Measurements from ENCODE around the gene MPL. TPM values are rescaled to one million over a fixed set of nuclear protein-coding genes. Genes with fewer than 3 reads are reported as not detected.

The MPL gene
- total RNA-seq, 4 donors from 2014 or later: not detected

DNA sequence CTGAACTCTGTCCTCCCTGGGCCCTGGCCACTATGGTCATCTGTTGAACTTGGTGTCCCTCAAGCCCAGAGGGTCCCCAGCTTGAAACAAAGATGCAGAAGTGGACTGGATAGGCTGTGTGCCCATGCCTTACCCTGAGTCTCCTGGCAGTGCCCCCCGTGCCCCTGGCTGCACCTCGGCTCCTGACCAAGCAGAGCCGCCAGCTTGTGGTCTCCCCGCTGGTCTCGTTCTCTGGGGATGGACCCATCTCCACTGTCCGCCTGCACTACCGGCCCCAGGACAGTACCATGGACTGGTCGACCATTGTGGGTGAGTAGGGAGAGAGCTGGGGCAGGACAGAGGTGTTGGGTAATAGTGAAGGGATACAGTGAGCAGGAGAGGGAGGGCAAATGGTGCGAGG, 26.1 kb upstream of the MPL start:
- no peaks in the 10 kb centered on the region for H3K4me1 ChIP-seq
- 90% methylated on average over 6 of the region's 9 CpGs for WGBS
- H3K4me3 ChIP-seq: no peak overlapping the region
- H3K27ac ChIP-seq: no peak overlapping the region
- H3K9me3 ChIP-seq: no peaks in the 10 kb centered on the region
- TF ChIP-seq EP300 (IDR thresholded peaks at IDR 0.05) (no peak), POLR2A (IDR thresholded peaks at IDR 0.05) (no peak), POLR2AphosphoS5 (IDR thresholded peaks at IDR 0.05) (no peak)
- TF ChIP-seq, protein P1, sequence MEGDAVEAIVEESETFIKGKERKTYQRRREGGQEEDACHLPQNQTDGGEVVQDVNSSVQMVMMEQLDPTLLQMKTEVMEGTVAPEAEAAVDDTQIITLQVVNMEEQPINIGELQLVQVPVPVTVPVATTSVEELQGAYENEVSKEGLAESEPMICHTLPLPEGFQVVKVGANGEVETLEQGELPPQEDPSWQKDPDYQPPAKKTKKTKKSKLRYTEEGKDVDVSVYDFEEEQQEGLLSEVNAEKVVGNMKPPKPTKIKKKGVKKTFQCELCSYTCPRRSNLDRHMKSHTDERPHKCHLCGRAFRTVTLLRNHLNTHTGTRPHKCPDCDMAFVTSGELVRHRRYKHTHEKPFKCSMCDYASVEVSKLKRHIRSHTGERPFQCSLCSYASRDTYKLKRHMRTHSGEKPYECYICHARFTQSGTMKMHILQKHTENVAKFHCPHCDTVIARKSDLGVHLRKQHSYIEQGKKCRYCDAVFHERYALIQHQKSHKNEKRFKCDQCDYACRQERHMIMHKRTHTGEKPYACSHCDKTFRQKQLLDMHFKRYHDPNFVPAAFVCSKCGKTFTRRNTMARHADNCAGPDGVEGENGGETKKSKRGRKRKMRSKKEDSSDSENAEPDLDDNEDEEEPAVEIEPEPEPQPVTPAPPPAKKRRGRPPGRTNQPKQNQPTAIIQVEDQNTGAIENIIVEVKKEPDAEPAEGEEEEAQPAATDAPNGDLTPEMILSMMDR (IDR thresholded peaks at IDR 0.05): no peak
- H3K36me3 ChIP-seq: no peaks in the 10 kb centered on the region
- H3K27me3 ChIP-seq: no peaks in the 10 kb centered on the region
- no peak for DNase-seq (ENCODE audit: low spot score in 2 of 2)

DNA sequence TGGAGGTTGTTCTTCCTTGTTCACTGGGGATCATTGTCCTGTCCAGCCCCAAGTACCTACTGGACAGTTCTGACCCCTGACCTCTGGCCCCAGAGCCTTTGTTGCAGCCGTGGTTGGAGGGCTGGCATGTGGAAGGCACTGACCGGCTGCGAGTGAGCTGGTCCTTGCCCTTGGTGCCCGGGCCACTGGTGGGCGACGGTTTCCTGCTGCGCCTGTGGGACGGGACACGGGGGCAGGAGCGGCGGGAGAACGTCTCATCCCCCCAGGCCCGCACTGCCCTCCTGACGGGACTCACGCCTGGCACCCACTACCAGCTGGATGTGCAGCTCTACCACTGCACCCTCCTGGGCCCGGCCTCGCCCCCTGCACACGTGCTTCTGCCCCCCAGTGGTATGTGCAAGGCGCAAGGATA, 25.4 kb upstream of the MPL start:
- no peaks in the 10 kb centered on the region for H3K9me3 ChIP-seq
- no peak overlapping the region for H3K27ac ChIP-seq
- H3K27me3 ChIP-seq: no peaks in the 10 kb centered on the region
- H3K4me3 ChIP-seq: no peak overlapping the region
- H3K4me1 ChIP-seq: no peaks in the 10 kb centered on the region
- H3K36me3 ChIP-seq: no peaks in the 10 kb centered on the region
- peak in 1 of 2 donors; percentile 53 for DNase-seq (ENCODE audit: low spot score in 2 of 2)
- WGBS: 84% methylated on average over 6 of the region's 19 CpGs
- TF ChIP-seq POLR2AphosphoS5 (IDR thresholded peaks at IDR 0.05) (no peak), EP300 (IDR thresholded peaks at IDR 0.05) (no peak), POLR2A (IDR thresholded peaks at IDR 0.05) (no peak)
- TF ChIP-seq, protein P1 (IDR thresholded peaks at IDR 0.05): no peak

DNA sequence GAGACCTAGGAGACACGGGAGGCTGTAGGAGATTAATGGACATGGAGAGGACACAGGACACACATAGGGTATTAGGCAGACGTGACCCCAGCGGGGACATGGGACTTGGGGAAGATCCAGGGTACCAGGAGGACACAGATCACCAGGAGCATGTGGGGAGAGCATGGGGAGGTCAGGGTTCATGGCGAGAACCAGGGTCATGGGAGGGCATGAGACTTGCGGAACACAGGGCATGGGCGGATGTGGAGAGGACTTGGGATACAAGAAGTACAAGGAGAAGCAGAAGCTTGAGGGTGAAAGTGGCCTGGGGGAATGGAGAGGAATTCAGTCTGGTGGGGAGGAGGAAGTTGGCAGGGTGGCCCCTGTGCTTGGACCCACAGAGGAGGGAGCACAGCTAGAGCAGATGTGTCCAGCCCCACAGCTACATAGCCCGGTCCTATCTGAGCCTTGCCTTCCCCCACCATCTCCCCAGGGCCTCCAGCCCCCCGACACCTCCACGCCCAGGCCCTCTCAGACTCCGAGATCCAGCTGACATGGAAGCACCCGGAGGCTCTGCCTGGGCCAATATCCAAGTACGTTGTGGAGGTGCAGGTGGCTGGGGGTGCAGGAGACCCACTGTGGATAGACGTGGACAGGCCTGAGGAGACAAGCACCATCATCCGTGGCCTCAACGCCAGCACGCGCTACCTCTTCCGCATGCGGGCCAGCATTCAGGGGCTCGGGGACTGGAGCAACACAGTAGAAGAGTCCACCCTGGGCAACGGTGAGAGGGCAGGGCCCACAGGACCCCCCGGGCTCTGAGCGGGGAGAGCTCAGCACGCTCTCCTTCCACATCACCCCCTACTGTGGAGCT, 24.7 kb upstream of the MPL start:
- Histone ChIP-seq H3K9me3 (no peaks in the 10 kb centered on the region), H3K4me1 (no peaks in the 10 kb centered on the region), H3K27ac (no peak overlapping the region), H3K36me3 (no peaks in the 10 kb centered on the region), H3K4me3 (no peak overlapping the region), H3K27me3 (no peaks in the 10 kb centered on the region)
- TF ChIP-seq POLR2A (IDR thresholded peaks at IDR 0.05) (no peak), EP300 (IDR thresholded peaks at IDR 0.05) (no peak), POLR2AphosphoS5 (IDR thresholded peaks at IDR 0.05) (no peak)
- TF ChIP-seq, protein P1 (IDR thresholded peaks at IDR 0.05): no peak
- no peak for DNase-seq (ENCODE audit: low spot score in 2 of 2)
- WGBS: 90% methylated on average over 17 of the region's 24 CpGs

DNA sequence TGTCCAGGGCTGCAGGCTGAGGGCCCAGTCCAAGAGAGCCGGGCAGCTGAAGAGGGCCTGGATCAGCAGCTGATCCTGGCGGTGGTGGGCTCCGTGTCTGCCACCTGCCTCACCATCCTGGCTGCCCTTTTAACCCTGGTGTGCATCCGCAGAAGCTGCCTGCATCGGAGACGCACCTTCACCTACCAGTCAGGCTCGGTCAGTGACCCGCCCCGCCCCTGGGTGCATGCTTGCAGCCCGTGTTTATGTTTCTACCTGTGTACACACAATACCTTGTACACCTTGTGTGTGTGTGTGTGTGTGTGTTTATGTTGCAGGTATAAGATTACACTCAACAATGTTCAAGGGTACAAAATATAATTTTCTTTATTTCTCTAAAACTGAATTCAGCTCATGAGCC, 23.8 kb upstream of the MPL start:
- Histone ChIP-seq H3K27ac (no peak overlapping the region), H3K27me3 (no peaks in the 10 kb centered on the region), H3K4me3 (no peak overlapping the region), H3K4me1 (no peaks in the 10 kb centered on the region), H3K36me3 (no peaks in the 10 kb centered on the region), H3K9me3 (no peaks in the 10 kb centered on the region)
- 92% methylated on average over 10 of the region's 10 CpGs for WGBS
- no peak for DNase-seq (ENCODE audit: low spot score in 2 of 2)
- no peak for TF ChIP-seq EP300 (IDR thresholded peaks at IDR 0.05)
- TF ChIP-seq POLR2AphosphoS5 (IDR thresholded peaks at IDR 0.05): no peak
- TF ChIP-seq, protein P1 (IDR thresholded peaks at IDR 0.05): no peak
- TF ChIP-seq POLR2A (IDR thresholded peaks at IDR 0.05): no peak

DNA sequence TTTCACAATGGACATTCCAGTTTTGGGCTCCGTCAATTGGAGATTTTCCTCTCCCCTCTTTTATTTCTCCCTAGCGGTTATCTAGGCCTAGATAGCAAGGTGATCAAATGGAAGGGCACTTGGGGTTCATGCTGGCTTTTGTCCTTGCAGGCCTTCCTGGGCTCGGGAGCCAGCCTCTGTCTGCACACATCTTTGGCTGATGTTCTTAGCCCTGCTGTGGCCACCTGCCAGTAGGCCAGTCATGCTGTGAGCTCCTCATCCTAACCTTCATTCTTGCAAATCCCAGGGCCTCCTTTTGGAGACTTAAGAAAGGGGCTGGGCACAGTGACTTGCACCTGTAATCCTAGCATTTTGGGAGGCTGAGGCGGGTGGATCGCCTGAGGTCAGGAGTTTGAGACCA, 23.4 kb upstream of the MPL start:
- Histone ChIP-seq H3K9me3 (no peaks in the 10 kb centered on the region), H3K36me3 (no peaks in the 10 kb centered on the region), H3K27me3 (no peaks in the 10 kb centered on the region), H3K27ac (no peak overlapping the region), H3K4me1 (no peaks in the 10 kb centered on the region), H3K4me3 (no peak overlapping the region)
- DNase-seq (ENCODE audit: low spot score in 2 of 2): no peak
- TF ChIP-seq POLR2A (IDR thresholded peaks at IDR 0.05): no peak
- no peak for TF ChIP-seq EP300 (IDR thresholded peaks at IDR 0.05)
- TF ChIP-seq, protein P1 (IDR thresholded peaks at IDR 0.05): no peak
- no peak for TF ChIP-seq POLR2AphosphoS5 (IDR thresholded peaks at IDR 0.05)
- WGBS: 95% methylated on average over 5 of the region's 5 CpGs
